ENCODE results near the gene LCP2. TPM values are rescaled to one million over a fixed set of nuclear protein-coding genes. Genes with fewer than 3 reads are reported as not detected.

The LCP2 gene
- total RNA-seq, 1 experiment from 2014 or later = not detected

GRCh38 chr5:170338291-170338690 lies 40.7 kb upstream of the LCP2 start:
- Mint-ChIP-seq H3K36me3 (ENCODE audit: insufficient read depth in 1 of 3, low read depth in 3 of 3) (peaks cover 0 to 23% (median 8%) of the 10 kb centered on the region in 3 experiments; a peak in 4 of 7 replicates), H3K4me1 (peaks cover 52 to 64% of the 10 kb centered on the region in 2 experiments), H3K4me3 (no peak overlapping the region; a peak in 1 of 5 replicates), H3K27me3 (ENCODE audit: low read depth) (peaks cover 7% of the 10 kb centered on the region), H3K27ac (no peak overlapping the region), H3K9me3 (peaks cover 16 to 19% of the 10 kb centered on the region in 2 experiments)
- no CpG with 5 or more reads among the region's 4 CpGs for WGBS (ENCODE audit: extremely low coverage, insufficient read length, low lambda C conversion rate)
- DNase-seq = no peak
- Histone ChIP-seq H2AK5ac (ENCODE audit: insufficient read length, low read length) (no peak overlapping the region), H3K27ac (ENCODE audit: insufficient read length, low read depth, low read length) (no peak overlapping the region), H2BK5ac (ENCODE audit: insufficient read length, low read length) (no peak overlapping the region), H3K23me2 (ENCODE audit: insufficient read length, low read depth, low read length, poor library complexity, severe bottlenecking) (no peaks in the 10 kb centered on the region), H2BK15ac (ENCODE audit: low read depth, low read length) (no peak overlapping the region), H4K8ac (replicated peaks; ENCODE audit: insufficient read length, low read depth, low read length) (no peak overlapping the region), H3K9ac (ENCODE audit: extremely low read depth, insufficient read length, low read length) (no peak overlapping the region), H3K23ac (ENCODE audit: insufficient read length, low read depth, low read length) (no peak overlapping the region), H4K5ac (ENCODE audit: insufficient read length, low read depth, low read length) (no peak overlapping the region), H4K20me1 (ENCODE audit: control insufficient read depth, insufficient read depth, insufficient read length) (no peaks in the 10 kb centered on the region), H3T11ph (ENCODE audit: low read length) (no peak overlapping the region), H3K9me3 (ENCODE audit: control insufficient read depth, low read depth, low read length) (peaks cover 11% of the 10 kb centered on the region), H3K27me3 (ENCODE audit: insufficient read depth, low read length) (no peaks in the 10 kb centered on the region), H2BK20ac (ENCODE audit: low read depth, low read length, poor library complexity, severe bottlenecking) (no peak overlapping the region), H3K79me2 (ENCODE audit: insufficient read depth, low read length) (no peaks in the 10 kb centered on the region), H3K4me1 (ENCODE audit: insufficient read depth, low read length) (peaks cover 7% of the 10 kb centered on the region; the same call in 1 of the 2 replicates), H3K79me1 (ENCODE audit: insufficient read depth, low read depth, low read length, poor library complexity, severe bottlenecking) (no peaks in the 10 kb centered on the region), H2BK12ac (ENCODE audit: insufficient read length, low read depth, low read length) (no peak overlapping the region), H3K56ac (ENCODE audit: insufficient read length, low read depth, low read length) (no peak overlapping the region), H2AFZ (ENCODE audit: low read length) (no peak overlapping the region), H3K18ac (ENCODE audit: insufficient read length, low read depth, low read length) (no peak overlapping the region), H3K4ac (ENCODE audit: low read depth, low read length) (no peak overlapping the region), H3K14ac (ENCODE audit: insufficient read depth, low read length) (no peak overlapping the region), H3K4me2 (ENCODE audit: insufficient read depth, insufficient read length, low read length) (no peak overlapping the region), H2BK120ac (ENCODE audit: low read depth, low read length, poor library complexity, severe bottlenecking) (no peak overlapping the region), H4K91ac (ENCODE audit: insufficient read length, low read depth, low read length) (no peak overlapping the region)
- no peak for TF ChIP-seq CTCF (conservative IDR thresholded peaks at IDR 0.05)

Measured in H9 (cell line).